CD4-positive, alpha-beta T cell treated with Interleukin-2 at 100 ng/mL for 4 hours (primary cell): ENCODE results near the gene FGF22.
"Not testable (repeated sequence)": the region's sequence is repeated elsewhere in the genome, so short reads cannot be mapped to it uniquely, and the experiment has no call there.

Source experiments
- DNase-seq: peaks from one replicate; pipeline ENCODE4 v3.0.0-alpha.2; 2020; ENCODE audit warnings: low spot score

The FGF22 gene

GRCh38 chr19:660793-661426 lies 21.2 kb downstream of the FGF22 start:
- no peak for DNase-seq

- peak; percentile 70 for DNase-seq
Measured at GRCh38 chr19:661427-662196, 21.9 kb downstream of the FGF22 start.

- DNase-seq = peak; percentile 72
Measured at GRCh38 chr19:662207-662961, 22.7 kb downstream of the FGF22 start.

DNA sequence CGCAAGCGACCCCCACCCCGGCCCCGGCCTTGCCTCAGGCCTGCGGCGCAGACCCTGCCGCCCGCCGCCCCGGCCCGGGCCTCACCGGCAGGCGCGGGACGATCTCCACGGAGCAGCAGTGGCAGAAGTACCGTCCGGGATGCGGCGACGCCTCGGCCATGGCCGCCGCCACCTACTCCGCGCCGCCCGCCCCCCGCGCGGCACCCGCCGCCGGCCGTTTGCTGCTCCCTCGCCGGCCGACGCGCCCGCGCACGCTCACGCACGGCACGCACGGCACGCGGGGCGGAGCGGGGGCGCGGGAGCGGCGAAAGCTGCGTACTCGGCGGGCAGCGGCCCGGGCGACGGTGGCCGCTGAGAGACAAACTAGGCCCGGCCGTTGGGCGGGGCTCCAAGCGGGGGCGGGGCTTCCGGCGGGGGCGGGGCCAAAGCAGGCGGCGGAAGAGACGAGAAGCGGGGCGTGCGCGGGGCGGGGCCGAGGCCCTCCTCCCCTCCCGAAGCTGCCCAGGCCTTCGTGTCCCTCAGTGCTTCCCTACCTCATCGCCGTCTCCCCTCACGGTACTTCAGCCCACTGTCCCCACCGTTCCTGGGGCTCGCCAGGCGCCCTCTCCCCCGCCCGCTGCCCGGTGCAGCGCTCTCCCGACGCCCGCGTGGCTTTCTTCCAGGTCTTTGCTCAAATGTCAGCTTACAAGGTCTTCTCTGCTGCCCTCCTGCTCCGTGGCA lies 23.4 kb downstream of the FGF22 start, which contains the start of gene RNF126:
TSS of gene RNF126 (minus strand) at position 253 of the 720 bp plus-strand sequence. CDS start at position 160, 93 bp downstream.
- peak; percentile 95 for DNase-seq

DNA sequence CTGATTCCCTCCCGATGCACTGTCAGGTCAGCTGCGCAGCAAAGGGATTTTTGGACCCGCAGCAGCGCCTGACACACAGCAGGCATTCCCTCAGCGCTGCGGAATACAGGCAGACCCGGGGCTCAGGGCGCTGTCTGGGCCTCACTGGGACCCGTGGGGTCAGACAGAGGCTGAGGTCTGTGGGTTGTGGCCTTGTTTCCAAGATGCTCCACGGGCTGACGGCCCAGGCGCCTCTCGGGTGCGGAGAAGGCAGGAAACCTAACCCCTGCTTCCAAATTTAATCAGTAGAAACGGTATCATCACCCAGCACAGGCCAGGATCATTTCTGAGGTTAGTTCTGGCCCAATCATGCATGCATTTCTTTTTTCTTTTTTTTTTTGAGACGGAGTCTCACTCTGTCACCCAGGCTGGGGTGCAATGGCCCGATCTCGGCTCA lies 24.0 kb downstream of the FGF22 start:
- DNase-seq = no peak

DNA sequence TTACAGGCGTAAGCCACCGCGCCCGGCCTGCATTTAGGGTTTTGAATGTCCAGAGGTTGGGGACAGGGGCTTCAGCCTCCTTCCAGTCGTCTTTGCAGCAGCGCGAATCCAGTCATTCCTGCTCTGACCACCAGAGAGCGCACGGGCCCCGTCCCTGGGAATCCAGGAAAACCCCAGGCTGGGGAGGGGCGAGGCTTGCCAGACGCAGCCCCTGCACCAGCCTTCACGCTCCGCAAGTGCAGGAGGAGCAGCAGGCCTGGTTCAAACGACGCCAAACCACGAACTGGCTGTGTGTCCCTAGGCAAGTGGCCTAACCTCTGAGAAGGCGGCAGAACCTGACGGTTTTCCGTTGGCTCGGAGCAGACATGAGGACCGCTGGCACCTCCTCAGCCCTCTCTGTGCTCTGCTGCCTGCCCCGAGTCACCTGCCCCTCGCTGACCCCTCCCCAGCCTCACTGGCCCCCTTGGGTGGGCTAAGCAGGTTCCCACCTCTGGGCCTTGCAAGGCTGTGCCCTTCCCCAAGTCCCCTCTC lies 25.3 kb downstream of the FGF22 start:
- DNase-seq = peak; percentile 85

DNA sequence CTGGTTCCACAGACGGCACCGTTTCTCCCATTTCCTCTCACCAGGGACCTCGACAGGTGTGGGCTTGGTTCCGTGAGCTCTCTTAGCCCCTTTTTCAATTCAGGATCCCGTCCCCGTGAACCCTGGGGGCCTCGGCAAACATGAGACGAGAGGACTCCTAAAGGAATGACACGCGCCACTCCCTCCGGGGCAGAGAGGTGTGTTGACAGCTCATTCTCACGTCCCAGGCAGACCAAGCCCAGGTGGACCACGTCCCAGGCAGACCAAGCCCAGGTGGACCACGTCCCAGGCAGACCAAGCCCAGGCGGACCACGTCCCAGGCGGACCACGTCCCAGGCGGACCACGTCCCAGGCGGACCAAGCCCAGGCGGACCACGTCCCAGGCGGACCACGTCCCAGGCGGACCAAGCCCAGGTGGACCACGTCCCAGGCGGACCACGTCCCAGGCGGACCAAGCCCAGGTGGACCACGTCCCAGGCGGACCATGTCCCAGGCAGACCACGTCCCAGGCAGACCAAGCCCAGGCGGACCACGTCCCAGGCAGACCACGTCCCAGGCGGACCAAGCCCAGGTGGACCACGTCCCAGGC lies 27.4 kb downstream of the FGF22 start:
- not testable (repeated sequence) for DNase-seq

- not testable (repeated sequence) for DNase-seq
Measured at GRCh38 chr19:668675-669434, 29.2 kb downstream of the FGF22 start.

DNA sequence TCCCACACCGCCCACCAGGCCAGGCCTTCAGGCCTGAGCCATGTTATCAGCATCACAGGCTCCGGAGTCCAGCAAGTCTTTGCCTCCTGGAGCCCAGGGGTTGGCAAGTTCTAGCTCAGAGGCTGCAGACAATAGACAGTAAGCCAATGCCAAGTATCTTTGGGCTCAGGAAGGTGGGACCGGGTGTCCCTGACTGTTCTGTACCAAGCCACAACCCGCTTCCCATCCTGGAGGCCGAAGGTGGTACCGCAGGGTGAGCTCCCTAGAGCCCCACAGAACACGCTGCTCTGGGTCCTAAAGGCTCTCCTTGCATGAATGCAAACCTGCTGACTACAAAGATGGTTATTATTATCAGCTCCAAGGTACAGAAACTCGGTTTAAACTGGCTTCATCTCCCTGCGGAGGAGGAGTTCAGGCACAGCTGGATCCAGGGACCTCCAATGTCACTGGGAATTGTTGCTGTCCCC lies 31.0 kb downstream of the FGF22 start:
- DNase-seq = no peak

- no peak for DNase-seq
Measured at GRCh38 chr19:674282-675151, 34.8 kb downstream of the FGF22 start.

- DNase-seq = no peak
Measured at GRCh38 chr19:676007-676338, 36.3 kb downstream of the FGF22 start.

- no peak for DNase-seq
Measured at GRCh38 chr19:676339-677105, 36.8 kb downstream of the FGF22 start, which contains the start of gene FSTL3. Gene FSTL3 (plus strand): TSS chr19:676392. CDS start chr19:676424, 32 bp downstream.

DNA sequence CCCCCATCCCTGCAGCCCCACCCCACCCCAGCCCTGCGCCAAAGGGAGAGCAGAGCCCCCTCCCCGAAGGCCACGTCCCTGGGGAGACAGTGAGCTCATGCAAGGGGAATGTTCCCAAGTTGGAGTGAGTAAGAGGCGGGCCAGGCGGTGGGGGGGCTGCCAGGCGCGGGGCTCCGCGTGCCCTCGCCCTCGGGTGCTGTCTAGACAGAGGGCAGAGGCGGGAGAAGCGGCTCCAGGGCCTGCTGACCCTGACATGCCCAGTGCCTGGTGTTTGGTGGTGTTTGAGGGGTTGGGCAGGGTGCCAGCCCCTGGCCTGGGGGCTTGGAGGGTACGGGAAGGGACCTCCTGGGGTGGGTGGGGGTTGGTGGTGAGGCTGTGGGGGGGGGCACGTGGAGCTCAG lies 37.5 kb downstream of the FGF22 start:
- no peak for DNase-seq

DNA sequence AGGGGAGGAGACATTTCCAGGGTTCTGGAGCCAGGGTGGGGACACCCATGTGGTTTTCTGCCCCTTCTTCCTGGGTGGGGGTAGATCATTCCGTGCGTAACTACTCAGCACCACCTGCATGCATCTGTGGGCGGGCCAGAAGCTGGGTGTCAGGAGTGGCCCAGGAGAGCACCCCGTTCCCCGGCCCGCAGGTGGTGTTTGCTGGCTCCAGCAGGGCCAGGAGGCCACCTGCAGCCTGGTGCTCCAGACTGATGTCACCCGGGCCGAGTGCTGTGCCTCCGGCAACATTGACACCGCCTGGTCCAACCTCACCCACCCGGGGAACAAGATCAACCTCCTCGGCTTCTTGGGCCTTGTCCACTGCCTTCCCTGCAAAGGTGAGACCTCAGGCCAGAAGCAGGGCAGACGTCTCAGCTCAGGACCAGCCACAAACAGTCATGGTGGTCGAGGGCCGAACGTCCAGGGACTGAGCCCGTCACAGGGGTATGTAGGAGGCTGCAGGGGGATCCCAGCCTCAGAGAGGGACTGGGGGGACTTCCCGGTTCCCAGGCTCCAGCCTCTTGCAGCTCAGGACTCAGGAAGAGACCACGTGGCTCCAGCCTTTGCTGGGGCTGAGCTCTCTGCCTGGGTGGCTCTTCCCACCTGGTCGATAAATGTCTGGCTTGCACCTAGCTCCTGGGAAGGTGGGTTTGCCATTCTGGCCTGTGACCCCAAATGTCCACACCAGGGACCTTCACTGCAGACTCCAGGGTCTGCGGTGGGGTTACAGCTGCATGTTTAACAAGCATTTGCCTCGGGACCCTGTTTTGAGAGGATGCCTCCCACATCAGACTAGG lies 38.1 kb downstream of the FGF22 start:
- no peak for DNase-seq

DNA sequence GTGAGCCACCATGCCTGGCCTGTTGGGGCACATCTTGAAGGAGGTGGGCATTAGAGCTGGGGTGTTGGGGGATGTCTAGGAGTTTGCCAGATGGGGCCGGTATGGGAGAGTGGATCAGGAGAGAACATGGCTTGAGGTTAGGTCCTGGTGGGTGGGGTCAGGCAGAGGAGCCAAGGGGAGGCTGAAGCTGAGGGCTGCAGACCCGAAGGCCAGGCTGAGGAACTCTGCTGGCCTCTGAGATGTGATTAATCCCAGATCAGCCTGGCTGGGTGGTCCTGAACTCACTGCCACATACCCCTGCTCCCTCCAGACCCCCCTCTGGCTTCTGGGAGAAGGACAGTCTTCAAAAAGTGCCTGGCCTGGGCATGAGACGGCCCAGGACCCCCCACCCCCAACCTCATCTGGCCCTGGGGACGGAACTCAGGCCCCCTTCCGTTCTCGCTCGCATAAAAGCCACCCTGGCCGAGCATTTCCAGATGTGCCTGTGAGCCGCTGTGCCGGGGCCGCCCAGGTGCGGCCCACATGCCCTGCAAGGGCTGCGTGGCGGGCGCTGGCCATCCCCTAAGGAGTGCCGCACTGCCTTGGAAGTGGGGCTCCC lies 39.2 kb downstream of the FGF22 start:
- no peak for DNase-seq

DNA sequence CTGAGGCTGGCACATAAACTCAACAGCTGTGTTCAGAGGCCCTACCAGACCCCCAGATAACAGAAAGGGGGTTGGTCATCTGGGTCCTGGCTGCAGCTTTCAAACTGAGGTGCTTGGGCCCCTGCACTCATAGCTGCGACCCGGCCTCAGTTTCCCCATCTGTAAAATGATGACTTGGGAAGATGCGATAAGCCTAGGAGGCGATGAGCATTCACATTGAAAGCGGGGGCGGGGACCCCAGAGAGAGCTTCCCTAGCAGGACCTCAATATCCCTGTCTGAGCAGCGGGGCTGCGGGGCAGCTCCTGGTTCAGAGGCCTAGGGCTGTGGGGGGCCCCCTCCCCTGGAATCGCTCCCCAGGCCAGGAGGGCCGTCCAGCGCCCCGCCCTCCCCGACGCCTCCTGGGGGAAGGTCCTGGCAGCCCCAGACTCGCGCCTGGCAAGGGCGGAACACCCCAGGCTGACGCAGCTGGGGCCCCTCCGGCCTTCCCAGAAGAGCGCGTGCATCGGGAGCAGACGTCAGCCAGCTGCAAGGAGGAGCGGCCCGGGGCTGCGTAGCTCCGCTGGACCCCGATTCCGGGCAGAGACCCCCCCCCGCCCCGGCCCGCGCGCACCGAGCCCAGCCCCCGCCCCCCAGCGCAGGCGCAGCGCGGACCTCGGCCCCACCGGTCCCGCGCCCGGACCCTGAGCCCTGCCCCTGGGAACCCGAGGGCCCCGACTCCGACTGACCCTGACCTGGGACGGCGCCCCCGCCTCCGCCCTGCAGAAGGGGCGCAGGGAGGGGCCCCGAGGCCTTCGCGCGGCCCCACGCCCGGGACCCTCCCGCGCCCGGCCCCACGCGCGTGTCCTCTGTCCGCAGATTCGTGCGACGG lies 40.0 kb downstream of the FGF22 start:
- DNase-seq = peak; percentile 14
